GM18526 (cell line): ENCODE results near the gene SLC23A1.

Experiments
- POLR2A ChIP-seq: IDR thresholded peaks from 3 replicates; pipeline ENCODE4 v1.6.1; 2011; ENCODE audit not compliant: insufficient read length; ENCODE audit errors: extremely low read depth

The SLC23A1 gene

GRCh38 chr5:139383275-139383992 is at the start of gene SLC23A1:
SLC23A1 (minus strand) TSS chr5:139383297; CDS start chr5:139383253, 44 bp downstream.
- TF ChIP-seq POLR2A = no peak

- TF ChIP-seq POLR2A = no peak
Observed at GRCh38 chr5:139431706-139432105, 48.6 kb upstream of the SLC23A1 start.

- no peak for TF ChIP-seq POLR2A
Observed at GRCh38 chr5:139430015-139430414, 46.9 kb upstream of the SLC23A1 start.

GRCh38 chr5:139426203-139426885 is 43.2 kb upstream of the SLC23A1 start:
- TF ChIP-seq POLR2A = no peak

- TF ChIP-seq POLR2A = no peak
Observed at GRCh38 chr5:139425497-139425896, 42.4 kb upstream of the SLC23A1 start.

GRCh38 chr5:139422307-139422893 is 39.3 kb upstream of the SLC23A1 start:
- TF ChIP-seq POLR2A = no peak

- TF ChIP-seq POLR2A = no peak
Observed at GRCh38 chr5:139419226-139420192, 36.4 kb upstream of the SLC23A1 start.

GRCh38 chr5:139418793-139419192 is 35.7 kb upstream of the SLC23A1 start:
- no peak for TF ChIP-seq POLR2A

- TF ChIP-seq POLR2A = no peak
Observed at GRCh38 chr5:139417214-139417613, 34.1 kb upstream of the SLC23A1 start.

GRCh38 chr5:139416651-139417050 is 33.6 kb upstream of the SLC23A1 start:
- TF ChIP-seq POLR2A = no peak

- TF ChIP-seq POLR2A = no peak
Observed at GRCh38 chr5:139415869-139416268, 32.8 kb upstream of the SLC23A1 start.

- no peak for TF ChIP-seq POLR2A
Observed at GRCh38 chr5:139415221-139415861, 32.2 kb upstream of the SLC23A1 start.

- TF ChIP-seq POLR2A = no peak
Observed at GRCh38 chr5:139414581-139415130, 31.6 kb upstream of the SLC23A1 start.

GRCh38 chr5:139413963-139414362 is 30.9 kb upstream of the SLC23A1 start:
- no peak for TF ChIP-seq POLR2A
